ENCODE results near the gene AMTN. TPM values are rescaled to one million over a fixed set of nuclear protein-coding genes. Genes with fewer than 3 reads are reported as not detected.
A peak's percentile ranks its signal among the peaks of the same experiment; 100 is the strongest.

Gene AMTN
- total RNA-seq, 1 donor from 2014 or later: not detected

GRCh38 chr4:70504733-70505132 lies 13.6 kb upstream of the AMTN start:
- H3K27ac Mint-ChIP-seq (ENCODE audit: unreplicated experiment): no peak overlapping the region
- no peaks in the 10 kb centered on the region for H3K9me3 Mint-ChIP-seq
- H3K4me1 Mint-ChIP-seq: no peaks in the 10 kb centered on the region
- H3K27me3 Mint-ChIP-seq (ENCODE audit: low read depth): peaks cover 12% of the 10 kb centered on the region
- TF ChIP-seq, protein P1, sequence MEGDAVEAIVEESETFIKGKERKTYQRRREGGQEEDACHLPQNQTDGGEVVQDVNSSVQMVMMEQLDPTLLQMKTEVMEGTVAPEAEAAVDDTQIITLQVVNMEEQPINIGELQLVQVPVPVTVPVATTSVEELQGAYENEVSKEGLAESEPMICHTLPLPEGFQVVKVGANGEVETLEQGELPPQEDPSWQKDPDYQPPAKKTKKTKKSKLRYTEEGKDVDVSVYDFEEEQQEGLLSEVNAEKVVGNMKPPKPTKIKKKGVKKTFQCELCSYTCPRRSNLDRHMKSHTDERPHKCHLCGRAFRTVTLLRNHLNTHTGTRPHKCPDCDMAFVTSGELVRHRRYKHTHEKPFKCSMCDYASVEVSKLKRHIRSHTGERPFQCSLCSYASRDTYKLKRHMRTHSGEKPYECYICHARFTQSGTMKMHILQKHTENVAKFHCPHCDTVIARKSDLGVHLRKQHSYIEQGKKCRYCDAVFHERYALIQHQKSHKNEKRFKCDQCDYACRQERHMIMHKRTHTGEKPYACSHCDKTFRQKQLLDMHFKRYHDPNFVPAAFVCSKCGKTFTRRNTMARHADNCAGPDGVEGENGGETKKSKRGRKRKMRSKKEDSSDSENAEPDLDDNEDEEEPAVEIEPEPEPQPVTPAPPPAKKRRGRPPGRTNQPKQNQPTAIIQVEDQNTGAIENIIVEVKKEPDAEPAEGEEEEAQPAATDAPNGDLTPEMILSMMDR (conservative IDR thresholded peaks at IDR 0.05): no peak
- H3K36me3 Mint-ChIP-seq (ENCODE audit: low read depth): no peaks in the 10 kb centered on the region
- DNase-seq (ENCODE audit: low read depth, low spot score): no peak
- no peak overlapping the region for H3K4me3 Mint-ChIP-seq

- Mint-ChIP-seq H3K4me3 (no peak overlapping the region), H3K36me3 (ENCODE audit: low read depth) (no peaks in the 10 kb centered on the region)
Observed at GRCh38 chr4:70505151-70505748, 13.1 kb upstream of the AMTN start.

GRCh38 chr4:70508801-70509200 lies 9.6 kb upstream of the AMTN start:
- Mint-ChIP-seq H3K36me3 (ENCODE audit: low read depth) (no peaks in the 10 kb centered on the region), H3K27ac (ENCODE audit: unreplicated experiment) (no peak overlapping the region), H3K4me3 (no peak overlapping the region), H3K9me3 (no peaks in the 10 kb centered on the region), H3K27me3 (ENCODE audit: low read depth) (peaks cover 11% of the 10 kb centered on the region), H3K4me1 (no peaks in the 10 kb centered on the region)
- TF ChIP-seq, protein P1 (conservative IDR thresholded peaks at IDR 0.05): no peak
- DNase-seq (ENCODE audit: low read depth, low spot score): no peak

More at GRCh38 chr4:70505151-70505748, 13.1 kb upstream of the AMTN start:
- DNase-seq (ENCODE audit: low read depth, low spot score): peak; percentile 68
- H3K9me3 Mint-ChIP-seq: no peaks in the 10 kb centered on the region
- no peak overlapping the region for H3K27ac Mint-ChIP-seq (ENCODE audit: unreplicated experiment)
- no peaks in the 10 kb centered on the region for H3K4me1 Mint-ChIP-seq
- H3K27me3 Mint-ChIP-seq (ENCODE audit: low read depth): peaks cover 11% of the 10 kb centered on the region
- TF ChIP-seq, protein P1 (conservative IDR thresholded peaks at IDR 0.05): peak; percentile 95

GRCh38 chr4:70511365-70511764 lies 7.0 kb upstream of the AMTN start:
- DNase-seq (ENCODE audit: low read depth, low spot score): no peak
- TF ChIP-seq, protein P1 (conservative IDR thresholded peaks at IDR 0.05): no peak
- Mint-ChIP-seq H3K4me3 (no peak overlapping the region), H3K9me3 (no peaks in the 10 kb centered on the region), H3K27me3 (ENCODE audit: low read depth) (peaks cover 8% of the 10 kb centered on the region), H3K36me3 (ENCODE audit: low read depth) (no peaks in the 10 kb centered on the region), H3K27ac (ENCODE audit: unreplicated experiment) (no peak overlapping the region), H3K4me1 (no peaks in the 10 kb centered on the region)

- no peak for DNase-seq (ENCODE audit: low read depth, low spot score)
- Mint-ChIP-seq H3K27me3 (ENCODE audit: low read depth) (peaks cover 11% of the 10 kb centered on the region), H3K9me3 (no peaks in the 10 kb centered on the region), H3K36me3 (ENCODE audit: low read depth) (no peaks in the 10 kb centered on the region), H3K4me3 (no peak overlapping the region), H3K4me1 (no peaks in the 10 kb centered on the region), H3K27ac (ENCODE audit: unreplicated experiment) (no peak overlapping the region)
- TF ChIP-seq, protein P1 (conservative IDR thresholded peaks at IDR 0.05): no peak
Observed at GRCh38 chr4:70515367-70516250, 2.8 kb upstream of the AMTN start.
